ENCODE measurements around the gene C5orf58.

- TF ChIP-seq THRA (IDR thresholded peaks at IDR 0.05) (no peak), CLOCK (CRISPR knock-in tag; IDR thresholded peaks at IDR 0.05; ENCODE audit: borderline replicate concordance) (no peak), PCBP2 (IDR thresholded peaks at IDR 0.05; ENCODE audit: low read depth, low read length, poor library complexity, severe bottlenecking) (no peak), RAD51 (IDR thresholded peaks at IDR 0.05; ENCODE audit: borderline replicate concordance, low read depth) (no peak), THAP7 (CRISPR knock-in tag; IDR thresholded peaks at IDR 0.05) (no peak), ARNT (IDR thresholded peaks at IDR 0.05) (no peak), HDGF (IDR thresholded peaks at IDR 0.05) (no peak), ZNF121 (CRISPR knock-in tag; conservative IDR thresholded peaks at IDR 0.05) (no peak), CREB1 (IDR thresholded peaks at IDR 0.05) (no peak), CREB1 (CRISPR knock-in tag; IDR thresholded peaks at IDR 0.05) (no peak), ZNF212 (CRISPR knock-in tag; IDR thresholded peaks at IDR 0.05) (no peak), CBX8 (IDR thresholded peaks at IDR 0.05; ENCODE audit: borderline replicate concordance, extremely low read depth, low read depth, low read length, poor library complexity, severe bottlenecking) (no peak)
- TF ChIP-seq, protein P1, sequence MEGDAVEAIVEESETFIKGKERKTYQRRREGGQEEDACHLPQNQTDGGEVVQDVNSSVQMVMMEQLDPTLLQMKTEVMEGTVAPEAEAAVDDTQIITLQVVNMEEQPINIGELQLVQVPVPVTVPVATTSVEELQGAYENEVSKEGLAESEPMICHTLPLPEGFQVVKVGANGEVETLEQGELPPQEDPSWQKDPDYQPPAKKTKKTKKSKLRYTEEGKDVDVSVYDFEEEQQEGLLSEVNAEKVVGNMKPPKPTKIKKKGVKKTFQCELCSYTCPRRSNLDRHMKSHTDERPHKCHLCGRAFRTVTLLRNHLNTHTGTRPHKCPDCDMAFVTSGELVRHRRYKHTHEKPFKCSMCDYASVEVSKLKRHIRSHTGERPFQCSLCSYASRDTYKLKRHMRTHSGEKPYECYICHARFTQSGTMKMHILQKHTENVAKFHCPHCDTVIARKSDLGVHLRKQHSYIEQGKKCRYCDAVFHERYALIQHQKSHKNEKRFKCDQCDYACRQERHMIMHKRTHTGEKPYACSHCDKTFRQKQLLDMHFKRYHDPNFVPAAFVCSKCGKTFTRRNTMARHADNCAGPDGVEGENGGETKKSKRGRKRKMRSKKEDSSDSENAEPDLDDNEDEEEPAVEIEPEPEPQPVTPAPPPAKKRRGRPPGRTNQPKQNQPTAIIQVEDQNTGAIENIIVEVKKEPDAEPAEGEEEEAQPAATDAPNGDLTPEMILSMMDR (IDR thresholded peaks at IDR 0.05 in 2 of 3, conservative IDR thresholded peaks at IDR 0.05 in 1 of 3; ENCODE audit: insufficient read depth in 2 of 3, low read depth in 1 of 3, low read length in 3 of 3): no peak
- TF ChIP-seq, protein P2, sequence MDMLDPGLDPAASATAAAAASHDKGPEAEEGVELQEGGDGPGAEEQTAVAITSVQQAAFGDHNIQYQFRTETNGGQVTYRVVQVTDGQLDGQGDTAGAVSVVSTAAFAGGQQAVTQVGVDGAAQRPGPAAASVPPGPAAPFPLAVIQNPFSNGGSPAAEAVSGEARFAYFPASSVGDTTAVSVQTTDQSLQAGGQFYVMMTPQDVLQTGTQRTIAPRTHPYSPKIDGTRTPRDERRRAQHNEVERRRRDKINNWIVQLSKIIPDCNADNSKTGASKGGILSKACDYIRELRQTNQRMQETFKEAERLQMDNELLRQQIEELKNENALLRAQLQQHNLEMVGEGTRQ (CRISPR knock-in tag; IDR thresholded peaks at IDR 0.05): no peak
Measured at GRCh38 chr5:170280011-170280493, 47.3 kb downstream of the C5orf58 start.
